Stimulated activated CD8-positive, alpha-beta memory T cell treated with anti-CD3 and anti-CD28 coated beads, Interleukin-12 subunit alpha, Interleukin-12 subunit beta, amount 100 ng/mL, for 4 hours (primary cell): ENCODE results near the gene MIEF1.
"Not testable (repeated sequence)": the region's sequence is repeated elsewhere in the genome, so short reads cannot be mapped to it uniquely, and the experiment has no call there.

ENCODE experiments used
- DNase-seq: peaks from one replicate; pipeline ENCODE4 v3.0.0-alpha.2; 2020; ENCODE audit warnings: low read depth

MIEF1 gene

DNA sequence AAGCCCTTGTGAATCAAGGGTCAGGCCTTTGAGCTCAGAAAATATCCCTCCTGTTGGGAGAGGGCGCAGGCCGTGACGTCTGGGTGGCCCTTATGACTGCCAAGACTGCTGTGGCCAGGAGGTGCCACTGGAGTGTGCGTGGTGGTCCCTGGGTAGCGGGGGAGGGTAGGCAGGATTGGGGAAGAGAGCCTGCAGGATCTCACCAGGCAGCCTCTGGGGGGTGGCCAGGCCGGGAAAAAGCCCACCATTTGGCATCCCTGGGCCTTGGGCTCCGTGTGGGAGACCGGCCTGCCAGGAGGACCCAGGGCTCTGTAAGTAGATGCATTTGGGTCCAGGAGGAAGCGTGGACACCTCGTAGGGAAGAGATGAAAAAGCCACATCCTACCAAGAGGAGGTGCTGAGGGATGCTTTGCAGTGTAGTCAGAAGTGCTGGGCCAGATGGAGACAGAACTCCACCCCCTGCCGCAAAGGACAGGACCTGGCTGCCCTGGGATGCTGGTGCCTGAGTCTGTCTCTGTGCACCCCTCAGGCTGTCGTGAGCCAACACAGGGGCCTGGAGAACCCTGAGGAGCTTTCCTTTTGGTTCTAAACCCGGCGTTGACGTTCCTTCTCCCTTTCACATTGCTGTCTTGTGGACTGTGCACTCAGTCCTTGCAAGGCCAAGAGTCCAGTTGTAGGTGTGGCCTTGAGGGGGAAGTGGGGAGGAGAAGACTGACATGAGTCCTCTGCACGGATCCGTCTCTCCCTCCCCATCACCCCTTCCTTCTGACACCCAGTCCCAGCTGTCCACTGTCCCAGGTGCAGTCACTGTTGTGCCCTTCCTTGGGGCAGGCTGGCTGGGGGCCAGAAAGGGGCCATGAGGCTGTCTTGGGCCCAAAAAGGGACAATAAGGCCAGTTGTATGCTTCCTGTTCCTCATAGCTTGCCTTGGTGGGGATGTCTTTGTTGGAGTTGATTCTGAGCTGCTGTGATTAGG lies 12.7 kb upstream of the MIEF1 start:
- DNase-seq = no peak

DNA sequence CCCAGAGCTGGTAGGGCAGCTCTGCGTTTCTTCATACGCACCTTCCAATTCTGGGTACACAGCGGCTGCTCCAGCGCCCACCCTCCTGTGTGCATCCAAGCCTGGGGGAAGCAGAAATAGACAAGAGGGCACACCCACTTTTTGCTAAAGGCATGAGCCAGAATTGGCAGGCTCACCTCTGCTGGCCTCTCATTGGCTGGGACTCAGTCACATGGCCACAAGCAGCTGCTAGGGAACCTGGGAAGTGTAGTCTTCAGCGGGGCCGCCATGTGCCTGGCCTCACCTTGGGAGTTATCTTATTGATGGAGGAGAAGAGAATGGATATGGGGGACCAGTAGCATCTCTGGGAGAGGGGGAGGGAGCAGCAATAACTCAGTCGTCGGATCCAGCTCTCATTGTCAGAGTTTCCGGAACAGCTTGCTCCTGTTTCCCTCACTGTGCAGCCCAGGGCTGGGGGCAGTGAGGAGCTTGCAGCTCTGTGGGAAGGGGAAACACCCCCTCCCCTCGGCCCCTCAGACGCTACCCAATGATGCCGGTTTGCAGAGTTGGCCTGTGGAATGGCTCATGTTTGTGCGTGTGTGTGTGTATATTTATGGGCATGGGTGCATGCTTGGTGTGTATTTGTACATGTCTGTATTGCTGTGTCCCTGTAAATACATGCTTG lies 11.8 kb upstream of the MIEF1 start:
- peak; percentile 42 for DNase-seq

DNA sequence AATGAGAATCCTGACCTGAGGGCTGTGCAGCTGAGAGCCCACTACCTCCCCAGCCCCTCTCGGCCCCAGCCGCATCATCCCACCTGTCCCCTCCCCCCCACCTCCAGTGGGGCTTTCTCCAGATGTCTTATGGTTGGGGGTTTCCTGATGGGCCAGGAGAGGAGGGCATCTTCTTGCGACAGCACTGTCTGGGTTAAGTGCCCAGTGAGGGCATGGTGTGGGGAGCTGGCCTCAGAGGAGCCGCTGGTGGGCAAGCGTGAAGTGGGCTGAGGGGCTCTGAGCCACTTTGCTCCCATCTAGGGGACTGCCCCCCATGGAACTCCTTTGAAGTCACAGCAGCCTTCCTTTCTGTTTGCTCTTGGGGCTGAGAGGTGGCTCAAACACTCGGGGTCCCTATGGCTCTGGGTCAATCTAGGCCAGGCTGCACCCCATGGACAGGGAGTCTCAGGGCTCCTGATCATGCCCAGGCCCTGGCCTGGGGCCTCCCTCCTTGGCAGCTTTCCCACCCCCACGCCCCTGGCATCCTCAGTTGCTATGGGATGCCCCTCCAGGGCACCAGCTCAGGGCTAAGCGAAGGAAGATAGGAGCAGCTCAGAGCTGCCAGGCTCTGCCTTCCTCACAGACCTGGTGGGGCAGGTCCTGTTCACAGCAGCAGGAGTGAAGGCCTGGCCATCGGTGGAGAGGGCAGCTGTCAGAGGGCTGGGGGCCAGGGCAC lies 11.0 kb upstream of the MIEF1 start:
- DNase-seq = no peak

DNA sequence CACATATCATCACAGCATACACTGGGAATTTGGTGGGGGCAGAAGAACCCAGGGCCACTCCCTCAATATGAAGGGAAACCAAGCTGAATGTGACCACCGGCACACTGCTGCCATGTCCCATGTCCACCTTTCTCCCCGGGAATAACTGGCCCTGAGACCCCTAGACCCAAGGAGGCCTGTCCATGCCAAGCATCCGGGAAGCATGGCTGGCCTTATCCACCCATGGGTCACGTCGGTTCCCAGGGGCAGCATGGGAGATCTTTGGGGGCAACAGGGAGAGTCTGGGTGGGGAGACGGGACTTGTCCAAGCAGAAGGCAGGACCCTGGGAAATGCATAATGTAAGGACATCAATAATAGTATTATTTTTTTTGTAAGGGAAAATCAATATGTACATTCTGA lies 10.4 kb upstream of the MIEF1 start:
- no peak for DNase-seq

DNA sequence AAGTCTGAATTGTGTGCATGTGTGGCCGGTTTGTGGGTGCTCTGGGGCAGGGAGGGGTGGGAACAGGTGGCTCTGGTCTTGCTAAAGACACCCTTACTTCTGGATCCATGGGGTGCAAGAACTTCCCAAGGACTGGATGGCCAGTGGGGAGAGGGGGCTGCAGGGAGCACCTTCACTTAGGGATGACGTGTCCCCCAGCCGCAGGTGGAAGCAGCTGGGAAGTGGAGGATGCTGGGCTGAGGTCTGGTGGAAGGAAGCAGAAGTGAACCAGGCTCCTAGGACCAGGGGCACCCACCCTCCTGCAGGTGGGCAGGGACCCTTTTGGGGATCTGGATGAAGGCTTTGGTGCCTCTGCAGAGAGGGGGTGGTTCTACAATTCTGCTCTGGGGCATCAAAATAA lies 9.9 kb upstream of the MIEF1 start:
- no peak for DNase-seq

DNA sequence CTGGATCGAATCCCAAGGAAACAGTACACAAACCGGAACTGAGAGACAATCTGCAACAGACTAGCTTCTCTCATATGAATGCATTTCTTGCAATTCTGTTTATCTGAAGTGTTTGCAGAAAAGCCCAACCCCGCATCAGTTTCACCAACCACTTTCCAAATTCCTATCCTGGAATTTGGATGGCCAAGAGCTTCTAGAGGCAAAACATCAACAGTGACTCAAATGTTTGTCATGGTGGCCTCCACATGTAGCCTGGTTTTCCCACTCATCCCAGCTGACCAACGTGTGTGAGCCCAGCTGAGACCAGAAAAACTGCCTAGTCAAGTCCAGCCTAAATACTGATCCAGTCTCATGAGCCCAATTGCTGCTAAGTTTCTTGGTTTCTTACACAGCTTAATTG lies 8.3 kb upstream of the MIEF1 start:
- no peak for DNase-seq

DNA sequence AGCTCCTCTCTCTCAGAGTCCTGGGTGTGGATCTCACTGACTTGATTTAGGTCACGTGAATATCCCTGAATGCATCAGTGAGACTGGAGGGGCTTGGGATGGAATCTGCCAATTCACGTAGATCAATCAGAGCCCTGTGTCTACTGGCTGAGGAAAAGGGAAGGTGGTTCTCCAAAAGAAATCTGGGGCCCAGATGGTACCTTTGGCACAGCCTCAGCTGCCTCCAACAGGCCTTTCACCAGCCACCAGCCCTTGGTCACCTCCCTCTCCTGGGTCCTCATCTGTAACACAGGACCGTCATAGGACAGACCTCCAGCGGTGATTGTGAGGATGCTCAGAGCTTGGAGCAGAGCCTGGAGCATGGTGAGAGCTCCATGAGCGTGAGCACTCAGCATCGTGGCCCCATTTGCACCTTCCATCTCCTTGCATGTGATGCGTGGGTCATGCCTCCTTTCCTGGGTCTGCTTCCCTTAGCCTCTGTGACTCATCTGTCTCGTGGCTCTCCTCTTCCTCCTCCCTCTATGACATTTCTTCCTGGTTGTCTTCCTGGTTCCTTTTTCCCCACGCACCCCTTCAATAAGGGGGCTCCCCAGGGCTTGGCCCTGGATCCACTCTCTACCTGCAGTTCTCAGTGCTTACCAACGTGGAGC lies 7.5 kb upstream of the MIEF1 start:
- DNase-seq = no peak

DNA sequence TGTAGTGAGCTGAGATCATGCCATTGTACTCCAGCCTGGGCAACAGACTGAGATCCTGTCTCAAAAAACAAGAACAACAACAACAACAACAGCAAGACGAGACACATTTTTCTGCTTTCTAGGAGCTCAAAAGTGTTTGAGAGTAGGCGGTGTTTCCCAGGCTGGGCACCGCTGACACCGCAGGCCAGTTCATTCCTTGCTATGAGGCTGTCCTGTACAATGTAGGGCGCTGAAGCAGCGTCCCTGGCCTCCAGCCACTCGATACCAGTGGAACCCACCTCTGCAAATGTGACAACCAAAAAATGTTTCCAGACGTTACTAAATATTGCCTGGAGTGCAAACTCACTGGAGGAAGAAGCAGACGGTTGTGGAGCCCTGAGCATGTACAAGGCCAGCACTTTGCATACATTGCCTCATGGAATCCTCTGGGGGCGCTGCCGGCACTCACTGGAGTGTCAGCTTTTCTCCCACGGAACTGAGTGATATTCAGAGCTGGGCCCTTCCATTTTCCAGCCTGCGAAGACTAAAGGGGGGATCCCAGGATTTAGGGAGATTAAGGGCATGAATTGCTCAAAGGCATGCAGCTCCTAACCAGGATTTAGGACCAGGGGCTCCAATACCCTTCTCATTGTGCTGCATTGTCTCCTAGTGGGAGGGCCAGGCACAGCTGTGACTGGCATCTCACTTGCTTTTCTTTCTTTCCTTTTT lies 5.8 kb upstream of the MIEF1 start:
- DNase-seq = no peak

DNA sequence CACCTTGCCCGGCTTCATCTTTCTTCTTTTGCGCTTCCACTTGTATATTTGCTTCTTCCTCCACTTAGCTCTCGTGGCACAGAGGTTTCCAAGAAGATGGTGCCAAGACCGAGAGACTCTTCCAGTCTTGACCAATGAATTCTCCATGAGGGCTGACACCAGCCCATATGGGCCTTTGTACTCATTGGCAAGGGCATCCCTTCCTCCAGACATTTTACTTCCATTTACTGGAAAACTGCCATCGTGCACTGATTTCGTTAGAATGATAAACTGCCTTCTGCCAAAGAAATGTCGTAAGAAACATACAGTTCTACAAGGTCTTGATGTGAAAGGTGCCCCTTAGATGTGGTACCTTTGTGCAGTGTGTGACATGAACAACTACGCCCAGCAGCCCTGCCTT lies 4.7 kb upstream of the MIEF1 start:
- DNase-seq = no peak

DNA sequence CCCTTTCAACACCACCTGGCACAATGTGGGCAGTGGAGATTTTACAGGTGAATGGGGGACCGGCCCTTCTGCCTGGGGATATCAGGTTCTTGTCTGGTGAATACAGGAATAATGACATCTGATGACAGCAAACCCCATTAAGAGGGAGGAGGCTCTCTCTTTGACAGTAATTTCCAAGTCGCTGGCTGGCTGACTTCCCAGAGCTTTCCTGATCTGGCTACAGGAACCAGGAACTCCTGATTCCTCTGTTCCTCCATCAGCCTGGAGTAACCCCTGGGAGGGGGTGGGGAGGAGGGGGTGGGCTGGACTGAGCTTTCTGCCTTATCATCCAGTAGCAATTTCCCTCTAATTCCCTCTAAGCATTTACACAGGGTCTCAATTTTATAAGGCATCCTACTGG lies 3.7 kb upstream of the MIEF1 start:
- DNase-seq = no peak

DNA sequence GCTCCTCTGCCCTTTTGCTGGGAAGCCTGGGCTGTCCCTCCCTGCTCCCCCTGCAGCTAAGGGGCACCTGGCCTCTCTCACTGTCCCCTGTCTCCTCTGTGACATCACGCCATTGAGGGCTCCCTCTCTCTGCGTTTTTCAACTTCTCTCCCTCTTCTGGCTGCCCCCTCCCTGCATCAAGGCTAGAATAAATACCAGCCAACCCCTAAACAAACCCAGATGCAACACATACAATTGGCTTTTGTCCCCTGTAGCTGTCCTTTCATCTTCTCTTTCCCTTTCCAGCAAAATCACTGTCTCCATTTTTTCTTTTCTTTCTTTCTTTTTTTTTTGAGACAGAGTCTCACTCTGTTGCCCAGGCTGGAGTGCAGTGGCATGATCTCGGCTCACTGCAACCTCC lies 3.3 kb upstream of the MIEF1 start:
- no peak for DNase-seq

DNA sequence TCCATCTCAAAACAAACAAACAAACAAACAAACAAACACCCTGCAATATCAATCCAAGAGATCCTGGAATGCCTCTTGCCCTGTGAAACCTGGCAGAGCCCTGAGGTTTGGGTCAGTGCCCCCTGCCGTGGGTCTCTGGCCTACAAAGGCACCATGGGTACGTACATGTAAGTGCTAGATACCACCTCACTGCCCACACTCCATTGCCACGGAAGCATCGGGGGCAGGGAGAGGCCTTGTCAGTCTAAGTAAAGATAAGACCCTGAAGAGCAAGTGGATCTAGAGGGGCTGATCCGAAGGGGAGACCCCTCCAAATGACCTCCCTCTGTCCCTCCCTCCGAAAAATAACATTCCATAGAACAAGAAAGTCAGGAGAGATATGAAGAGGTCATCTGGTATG lies 2.0 kb upstream of the MIEF1 start:
- DNase-seq = no peak

DNA sequence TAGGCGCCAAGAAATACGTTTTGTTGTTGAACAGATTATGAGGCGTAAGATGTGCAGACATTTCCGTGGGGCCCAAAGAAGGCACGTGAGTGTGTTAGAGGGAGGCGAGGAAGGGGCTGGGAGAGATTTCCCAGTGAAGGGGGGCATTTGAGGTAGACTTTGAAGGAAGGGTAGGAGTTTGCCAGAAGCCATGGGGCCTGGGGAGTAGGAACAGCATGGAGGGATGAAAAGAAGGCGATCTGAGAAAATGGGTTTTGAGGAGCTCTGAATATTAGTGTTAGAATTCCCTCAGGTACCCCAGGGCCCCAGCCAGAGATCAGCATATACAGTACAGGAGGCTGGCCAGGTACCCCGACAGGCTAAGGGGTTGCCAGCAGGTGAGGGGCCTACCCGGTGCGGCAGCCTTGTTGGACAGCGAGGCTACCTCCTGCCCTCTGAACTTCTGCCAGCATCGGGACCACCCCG lies 414 bp upstream of the MIEF1 start:
- no peak for DNase-seq

DNA sequence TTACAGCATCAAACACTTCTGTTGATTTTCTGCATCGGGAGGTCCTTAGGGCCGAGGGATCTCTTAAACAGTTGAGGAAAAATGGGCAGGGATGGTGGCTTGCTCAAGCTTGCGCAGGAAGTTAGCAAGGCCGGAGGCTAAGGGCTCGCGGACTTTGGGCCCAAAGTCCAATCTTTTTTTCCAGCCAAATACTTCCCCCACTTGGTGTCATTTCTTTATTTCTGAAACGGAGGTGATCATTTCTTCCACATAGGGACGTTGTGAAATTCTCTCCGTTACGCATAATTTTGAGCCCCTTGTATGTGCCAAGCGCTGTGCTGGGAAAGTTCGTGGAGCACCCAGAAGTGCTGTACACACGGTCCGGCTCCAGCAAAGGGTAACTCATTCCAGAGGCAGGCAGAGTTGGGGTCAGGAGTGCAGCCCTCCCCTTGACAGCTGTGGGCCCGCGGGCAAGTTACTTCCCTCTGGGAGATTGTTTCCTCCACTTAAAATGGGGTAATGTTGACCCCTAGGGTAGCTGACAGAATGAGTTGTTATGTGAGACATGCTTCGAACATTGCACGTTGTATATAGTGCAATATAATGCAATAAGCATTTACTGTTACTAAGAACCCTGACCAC lies 809 bp downstream of the MIEF1 start:
- DNase-seq = no peak

DNA sequence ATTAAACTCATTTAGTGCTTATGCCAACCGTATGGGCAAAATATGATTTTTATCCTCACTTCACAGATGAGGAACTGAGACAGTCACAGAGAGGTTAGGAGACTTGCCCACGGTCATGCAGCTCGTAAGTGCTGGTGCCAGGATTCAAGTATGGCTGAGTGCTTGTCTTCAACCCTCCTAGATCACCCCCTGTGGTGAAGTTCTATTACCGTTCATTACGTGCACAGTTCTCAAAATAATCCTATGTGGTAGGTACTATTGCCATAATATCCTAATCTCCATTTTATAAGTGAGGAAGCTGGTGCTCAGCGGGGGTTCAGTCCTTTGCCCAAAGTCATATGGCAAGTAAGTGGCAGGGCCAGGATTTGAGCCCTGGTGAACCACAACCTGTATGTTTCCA lies 1.5 kb downstream of the MIEF1 start:
- no peak for DNase-seq

DNA sequence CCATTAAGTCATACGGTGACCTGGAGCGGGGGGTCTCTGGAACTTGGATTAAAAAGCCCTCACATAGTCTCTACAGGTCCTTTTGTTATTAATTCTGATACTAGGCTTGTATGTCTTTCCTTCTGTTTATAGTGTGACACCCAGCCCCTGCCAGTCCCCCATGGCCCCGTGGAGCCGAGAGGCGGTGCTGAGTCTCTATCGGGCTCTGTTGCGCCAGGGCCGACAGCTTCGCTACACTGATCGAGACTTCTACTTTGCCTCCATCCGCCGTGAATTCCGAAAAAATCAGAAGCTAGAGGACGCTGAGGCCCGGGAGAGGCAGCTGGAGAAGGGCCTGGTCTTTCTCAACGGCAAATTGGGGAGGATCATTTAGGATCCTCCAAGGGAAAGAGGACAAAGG lies 2.0 kb downstream of the MIEF1 start:
- DNase-seq = no peak

DNA sequence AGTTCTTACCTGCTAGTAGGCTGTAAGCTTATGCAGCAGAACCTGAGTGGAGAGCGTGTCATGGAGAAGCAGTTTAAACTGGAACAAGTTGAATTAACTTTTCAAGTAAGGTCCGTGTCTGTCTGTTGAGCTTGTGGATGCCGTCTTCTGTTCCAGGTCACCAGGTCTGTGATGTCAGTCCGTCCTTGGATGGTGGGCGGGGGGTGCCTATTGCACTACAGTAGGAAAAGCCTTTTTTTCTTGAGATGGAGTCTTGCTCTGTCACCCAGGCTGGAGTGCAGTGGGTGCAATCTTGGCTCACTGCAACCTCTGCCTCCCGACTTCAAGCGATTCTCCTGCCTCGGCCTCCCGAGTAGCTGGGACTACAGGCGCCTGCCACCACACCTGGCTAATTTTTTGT lies 4.9 kb downstream of the MIEF1 start:
- not testable (repeated sequence) for DNase-seq

DNA sequence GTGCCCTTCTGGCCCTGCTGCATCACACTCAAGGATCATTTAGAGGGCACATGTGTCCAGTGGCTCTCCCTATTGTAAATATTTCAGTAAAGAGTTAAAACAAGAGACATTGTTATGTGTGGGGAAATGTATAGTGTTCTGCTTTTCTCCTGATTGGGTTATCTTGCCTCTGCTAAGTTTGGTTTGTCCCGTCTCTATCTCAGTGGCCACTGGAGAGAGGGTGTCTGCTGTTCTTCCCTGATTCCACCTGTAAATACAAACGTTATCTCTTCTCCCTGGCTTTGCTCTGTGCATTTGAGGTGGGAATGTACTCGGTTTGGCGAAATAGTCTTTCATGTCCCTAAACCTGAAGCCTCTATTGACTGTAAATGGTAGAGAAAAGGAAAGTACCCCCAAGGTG lies 6.3 kb downstream of the MIEF1 start:
- no peak for DNase-seq

DNA sequence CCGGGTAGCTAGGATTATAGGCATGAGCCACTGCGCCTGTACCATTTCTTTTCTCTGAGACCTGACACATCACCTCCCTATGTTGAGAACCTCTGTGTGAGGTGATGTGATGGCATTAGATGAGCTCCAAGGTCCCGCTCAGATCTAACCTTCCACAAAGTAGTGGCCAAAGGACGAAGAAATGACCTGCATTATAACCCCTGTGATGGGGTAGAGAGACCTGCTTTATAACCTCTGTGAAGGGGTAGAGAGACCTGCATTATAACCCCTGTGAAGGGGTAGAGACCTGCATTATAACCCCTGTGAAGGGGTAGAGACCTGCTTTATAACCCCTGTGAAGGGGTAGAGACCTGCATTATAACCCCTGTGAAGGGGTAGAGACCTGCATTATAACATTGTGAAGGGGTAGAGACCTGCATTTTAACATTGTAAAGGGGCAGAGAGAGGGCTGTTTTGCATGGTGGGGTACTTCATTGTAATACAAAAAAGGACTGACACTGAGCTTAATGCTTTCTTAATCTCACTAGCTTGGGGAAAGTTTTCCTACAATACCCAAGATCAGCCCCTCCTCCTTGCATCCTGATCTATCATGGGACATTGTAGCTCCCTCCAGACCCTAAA lies 8.5 kb downstream of the MIEF1 start:
- no peak for DNase-seq

DNA sequence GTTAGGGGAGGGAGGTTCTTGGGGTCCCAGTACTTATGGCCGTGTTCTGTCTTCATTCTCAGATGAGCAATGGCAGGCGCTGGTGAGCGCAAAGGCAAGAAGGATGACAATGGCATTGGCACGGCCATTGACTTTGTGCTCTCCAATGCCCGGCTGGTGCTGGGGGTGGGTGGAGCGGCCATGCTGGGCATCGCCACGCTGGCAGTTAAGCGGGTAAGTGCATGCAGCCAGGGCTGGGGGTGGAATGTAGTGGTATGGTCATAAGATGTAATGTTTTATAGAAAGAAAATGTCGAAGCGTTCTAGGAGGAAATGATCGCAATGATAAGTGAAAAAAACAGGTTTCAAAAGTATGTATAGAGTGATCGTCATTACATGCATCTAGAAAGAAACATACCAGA lies 9.1 kb downstream of the MIEF1 start:
- no peak for DNase-seq

DNA sequence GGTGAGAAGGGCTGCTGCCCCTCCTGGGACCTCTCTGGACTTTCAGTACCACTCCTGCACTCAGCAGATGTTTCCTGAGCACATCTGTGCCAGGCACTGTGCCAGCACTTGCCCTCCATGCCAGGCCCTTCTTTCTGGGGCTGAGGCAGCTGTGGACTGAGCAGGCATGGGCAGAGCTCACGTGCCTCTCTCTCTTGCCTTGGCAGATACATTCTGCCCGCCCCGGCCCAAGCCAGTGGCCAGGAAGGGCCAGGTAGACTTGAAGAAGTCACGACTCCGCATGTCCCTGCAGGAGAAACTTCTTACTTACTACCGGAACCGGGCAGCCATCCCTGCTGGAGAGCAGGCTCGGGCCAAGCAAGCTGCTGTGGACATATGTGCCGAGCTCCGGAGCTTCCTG lies 9.9 kb downstream of the MIEF1 start:
- DNase-seq = no peak
